CD4-positive, alpha-beta T cell (primary cell): ENCODE results near the gene ARHGAP10. TPM values are rescaled to one million over a fixed set of nuclear protein-coding genes. Genes with fewer than 3 reads are reported as not detected.

Experiments
- ATAC-seq: fragments of 200-7000 bp; cut with Tn5 transposase; one replicate; pipeline ENCODE4 v1.10.0; 2022; ENCODE audit warnings: mild to moderate bottlenecking; ENCODE audit not compliant: poor library complexity
- CTCF ChIA-PET: fragments of 350-600 bp; sonication (Branson Sonifier 250); formaldehyde crosslinking; loops from one replicate; lab custom pipeline; 2021; ENCODE audit warnings: antibody characterized with exemption, inconsistent platforms; lab: Charles Lee
- POLR2A ChIA-PET: fragments of 350-600 bp; sonication (Branson Sonifier 250); formaldehyde crosslinking; loops from one replicate; lab custom pipeline; 2021; ENCODE audit warnings: antibody characterized with exemption, inconsistent platforms; lab: Charles Lee
- DNase-seq, 14 experiments: peaks; one replicate each; pipeline ENCODE4 v3.0.0-alpha.2; 2013 to 2020; ENCODE audit warnings: mixed read lengths in 2 of 14
- H3K27ac ChIP-seq, 2 donors: one replicate each; pipeline versions ENCODE4 v1.5.1 to v1.7.0; 2013; ENCODE audit warnings: low read length in 2 of 2, low read depth in 1 of 2, mild to moderate bottlenecking in 1 of 2
- H3K27me3 ChIP-seq, 2 experiments: 1 replicate in 1 of 2; 2 replicates in 1 of 2; pipeline versions ENCODE4 v1.6.1 to v1.7.0; 2013; ENCODE audit warnings: low read length in 2 of 2, control low read depth in 1 of 2, mild to moderate bottlenecking in 1 of 2, moderate library complexity in 1 of 2; ENCODE audit not compliant: insufficient read depth in 2 of 2, control insufficient read depth in 1 of 2
- H3K36me3 ChIP-seq: one replicate; pipeline ENCODE4 v1.6.1; 2013; ENCODE audit warnings: low read length, control low read depth; ENCODE audit not compliant: insufficient read depth
- H3K4me1 ChIP-seq: one replicate; pipeline ENCODE4 v1.6.1; 2013; ENCODE audit warnings: low read length, control low read depth; ENCODE audit not compliant: insufficient read depth
- H3K4me3 ChIP-seq: one replicate; pipeline ENCODE4 v1.5.1; 2013; ENCODE audit warnings: mild to moderate bottlenecking, low read length, moderate library complexity
- H3K9me3 ChIP-seq, 2 experiments: 1 replicate in 1 of 2; 2 replicates in 1 of 2; pipeline versions ENCODE4 v1.6.1 to v1.7.0; 2013; ENCODE audit warnings: low read length in 2 of 2, mild to moderate bottlenecking in 2 of 2, control low read depth in 1 of 2, moderate library complexity in 1 of 2; ENCODE audit not compliant: control insufficient read depth in 1 of 2, insufficient read depth in 1 of 2
- H3K27ac Mint-ChIP-seq: one replicate; pipeline ENCODE4 v1.8.0; 2020; ENCODE audit warnings: mixed read lengths
- H3K27me3 Mint-ChIP-seq: one replicate; pipeline ENCODE4 v1.8.0; 2021; ENCODE audit warnings: mixed read lengths
- H3K36me3 Mint-ChIP-seq: one replicate; pipeline ENCODE4 v1.8.0; 2021; ENCODE audit warnings: low read depth, mixed read lengths
- H3K4me1 Mint-ChIP-seq: one replicate; pipeline ENCODE4 v1.8.0; 2021; ENCODE audit warnings: low read depth, mixed read lengths
- H3K4me3 Mint-ChIP-seq: one replicate; pipeline ENCODE4 v1.8.0; 2020; ENCODE audit warnings: mild to moderate bottlenecking, mixed read lengths
- H3K9me3 Mint-ChIP-seq: one replicate; pipeline ENCODE4 v1.8.0; 2020; ENCODE audit warnings: mixed read lengths
- CTCF ChIP-seq: fragments of 200-600 bp; IDR thresholded peaks from one replicate; pipeline ENCODE4 v1.8.0; 2022; ENCODE audit warnings: antibody characterized with exemption, mild to moderate bottlenecking
- intact Hi-C, 2 experiments: fragments of 100-400 bp; cut with DNase I in 1 of 2; cut with micrococcal nuclease in 1 of 2; formaldehyde crosslinking; loops; one replicate each; pipeline versions ENCODE4 v1.15.1 to v1.9.0; 2023 to 2025; cut with DNase I, micrococcal nuclease
- total RNA-seq, 174 experiments: library from RNA in 2 of 174; stranded (reverse) in 2 of 174; gene quantifications; one replicate each; pipeline ENCODE4 v1.2.3 and lab custom pipeline; 2021 to 2026

Gene ARHGAP10
- total RNA-seq, 2 experiments from 2014 or later: 5.6 to 5.7 TPM

GRCh38 chr4:147831551-147832171 lies 99.8 kb downstream of the ARHGAP10 start:
- no peaks in the 10 kb centered on the region for H3K27me3 Mint-ChIP-seq
- H3K4me3 Mint-ChIP-seq: no peak overlapping the region
- Histone ChIP-seq H3K4me3 (no peak overlapping the region), H3K27me3 (no peaks in the 10 kb centered on the region), H3K4me1 (no peaks in the 10 kb centered on the region), H3K27ac (no peak overlapping the region), H3K9me3 (no peaks in the 10 kb centered on the region), H3K36me3 (no peaks in the 10 kb centered on the region)
- ChIA-PET POLR2A (no interaction called here), CTCF (no interaction called here)
- no peak overlapping the region for H3K27ac Mint-ChIP-seq
- intact Hi-C loops: no loop called here
- DNase-seq (peak in 2 of 14 experiments; percentile 54 to 69), ATAC-seq (no peak)
- TF ChIP-seq CTCF: no peak
- H3K4me1 Mint-ChIP-seq: no peaks in the 10 kb centered on the region
- H3K36me3 Mint-ChIP-seq: peaks cover 4% of the 10 kb centered on the region
- H3K9me3 Mint-ChIP-seq: no peaks in the 10 kb centered on the region

GRCh38 chr4:147833254-147833653 lies 101.4 kb downstream of the ARHGAP10 start:
- no peak overlapping the region for H3K27ac Mint-ChIP-seq
- no peaks in the 10 kb centered on the region for H3K9me3 Mint-ChIP-seq
- TF ChIP-seq CTCF: no peak
- no peaks in the 10 kb centered on the region for H3K27me3 Mint-ChIP-seq
- ATAC-seq (no peak), DNase-seq (peak in 2 of 14 experiments; percentile 23 to 37)
- no peaks in the 10 kb centered on the region for H3K36me3 Mint-ChIP-seq
- intact Hi-C loops: no loop called here
- no peak overlapping the region for H3K4me3 Mint-ChIP-seq
- H3K27me3 ChIP-seq: no peaks in the 10 kb centered on the region
- POLR2A ChIA-PET: no interaction called here
- CTCF ChIA-PET: interaction anchor here (1.5 to 1.6 kb wide), 2 partner anchors 11 to 34 kb away, joined by 3 read pairs; no protein-coding TSS in a partner anchor
- no peaks in the 10 kb centered on the region for H3K9me3 ChIP-seq
- H3K27ac ChIP-seq: no peak overlapping the region
- H3K4me3 ChIP-seq: no peak overlapping the region
- no peaks in the 10 kb centered on the region for H3K36me3 ChIP-seq
- H3K4me1 ChIP-seq: no peaks in the 10 kb centered on the region
- no peaks in the 10 kb centered on the region for H3K4me1 Mint-ChIP-seq

- Histone ChIP-seq H3K4me3 (no peak overlapping the region), H3K27ac (no peak overlapping the region), H3K9me3 (no peaks in the 10 kb centered on the region), H3K27me3 (no peaks in the 10 kb centered on the region), H3K36me3 (no peaks in the 10 kb centered on the region), H3K4me1 (no peaks in the 10 kb centered on the region)
- ChIA-PET POLR2A (no interaction called here), CTCF (interaction anchor here (1.5 to 1.6 kb wide), 2 partner anchors 11 to 33 kb away, joined by 3 read pairs; no protein-coding TSS in a partner anchor)
- no peak for TF ChIP-seq CTCF
- Mint-ChIP-seq H3K27me3 (no peaks in the 10 kb centered on the region), H3K27ac (no peak overlapping the region), H3K4me3 (no peak overlapping the region), H3K9me3 (no peaks in the 10 kb centered on the region), H3K4me1 (no peaks in the 10 kb centered on the region), H3K36me3 (no peaks in the 10 kb centered on the region)
- intact Hi-C loops: no loop called here
- ATAC-seq (no peak), DNase-seq (no peak)
These were observed 101.9 kb downstream of the ARHGAP10 start for GRCh38 chr4:147833741-147834140.
